GM12878 (cell line): ENCODE data around the gene INO80B. TPM values are rescaled to one million over a fixed set of nuclear protein-coding genes. Genes with fewer than 3 reads are reported as not detected.

Experiments
- ATAC-seq: fragments of 200-7000 bp; cut with Tn5 transposase; 3 replicates; pipeline ENCODE4 v1.9.1; 2020; ENCODE audit warnings: mild to moderate bottlenecking, moderate library complexity
- BruUV-seq: library from RNA; stranded (reverse); fragments of 400-500 nt; replicated peaks from 2 replicates; lab custom pipeline; 2021; lab: Mats Ljungman, UMichigan
- CTCF ChIA-PET: fragments of 300-600 bp; sonication (Branson Sonifier 250); formaldehyde crosslinking; extraction: SDS; loops from one replicate; lab custom pipeline; 2021; ENCODE audit warnings: inconsistent platforms; lab: Yijun Ruan, JAX
- POLR2A ChIA-PET: fragments of 350-600 bp; formaldehyde crosslinking; extraction: SDS; loops from one replicate; lab custom pipeline; 2021; ENCODE audit warnings: inconsistent platforms; lab: Charles Lee
- RAD21 ChIA-PET: fragments of 300-600 bp; sonication (Branson Sonifier 250); formaldehyde crosslinking; loops from one replicate; lab custom pipeline; 2023; ENCODE audit warnings: antibody characterized with exemption; ENCODE audit not compliant: unreplicated experiment; lab: Charles Lee
- SMC1A ChIA-PET: fragments of 300-600 bp; sonication (Branson Sonifier 250); formaldehyde crosslinking; loops from one replicate; lab custom pipeline; 2023; ENCODE audit not compliant: unreplicated experiment, uncharacterized antibody; lab: Charles Lee
- DNase-seq: peaks from one replicate; pipeline ENCODE4 v3.0.0-alpha.2; 2011; ENCODE audit warnings: low read depth, low spot score
- FAIRE-seq: peaks from 3 replicates; lab custom pipeline; 2011; peaks lifted over from hg19 to GRCh38; lab: Jason Lieb, UNC
- H2AFZ ChIP-seq: 2 replicates; pipeline ENCODE4 v1.6.0; 2011; ENCODE audit warnings: low read depth, low read length, control low read depth; ENCODE audit not compliant: control insufficient read depth
- H3K27ac ChIP-seq: 2 replicates; pipeline ENCODE4 v1.5.1; 2011; ENCODE audit warnings: control low read depth; ENCODE audit not compliant: control insufficient read depth, insufficient read depth
- H3K27me3 ChIP-seq, 2 experiments: replicated peaks in 1 of 2; 2 replicates each; pipeline versions ENCODE4 v1.6.0 to v1.6.1; 2011; ENCODE audit warnings: low read length in 1 of 2; ENCODE audit not compliant: control insufficient read depth in 2 of 2, insufficient read depth in 2 of 2
- H3K36me3 ChIP-seq, 2 experiments: 2 replicates each; pipeline ENCODE4 v1.5.1; 2011; ENCODE audit warnings: low read length in 1 of 2; ENCODE audit not compliant: control insufficient read depth in 2 of 2, insufficient read depth in 2 of 2
- H3K4me1 ChIP-seq: 2 replicates; pipeline ENCODE4 v1.6.1; 2011; ENCODE audit warnings: mild to moderate bottlenecking, low read length, moderate library complexity, mixed read lengths; ENCODE audit not compliant: control insufficient read depth, insufficient read depth
- H3K4me2 ChIP-seq: 2 replicates; pipeline ENCODE4 v1.6.0; 2011; ENCODE audit warnings: control low read depth; ENCODE audit not compliant: control insufficient read depth, insufficient read depth
- H3K4me3 ChIP-seq: fragments of 200-600 bp; sonication (generic); 2 replicates; pipeline ENCODE4 v1.5.1; 2016
- H3K79me2 ChIP-seq: 2 replicates; pipeline ENCODE4 v1.6.0; 2011; ENCODE audit warnings: low read length; ENCODE audit not compliant: control insufficient read depth, insufficient read depth
- H3K9ac ChIP-seq: 2 replicates; pipeline ENCODE4 v1.8.0; 2011; ENCODE audit warnings: low read length, control low read depth, mixed read lengths; ENCODE audit not compliant: control insufficient read depth, insufficient read depth
- H3K9me3 ChIP-seq: replicated peaks from 3 replicates; pipeline ENCODE4 v1.5.1; 2011; ENCODE audit warnings: mild to moderate bottlenecking, low read length; ENCODE audit not compliant: control insufficient read depth, insufficient read depth
- H4K20me1 ChIP-seq: 2 replicates; pipeline ENCODE4 v1.6.0; 2011; ENCODE audit not compliant: control insufficient read depth, insufficient read depth
- BACH1 ChIP-seq: fragments of 450-650 bp; IDR thresholded peaks from 2 replicates; pipeline ENCODE4 v1.6.1; 2017; ENCODE audit warnings: mild to moderate bottlenecking, borderline replicate concordance
- BMI1 ChIP-seq: fragments of 450-650 bp; IDR thresholded peaks from 2 replicates; pipeline ENCODE4 v1.6.1; 2016; ENCODE audit warnings: mild to moderate bottlenecking, moderate library complexity, borderline replicate concordance
- BRCA1 ChIP-seq: IDR thresholded peaks from 2 replicates; pipeline ENCODE4 v1.6.1; 2011; ENCODE audit warnings: low read depth, low read length, improper control_type of control experiment
- CEBPB ChIP-seq, 2 experiments: fragments of 150-350 bp in 1 of 2; IDR thresholded peaks; 2 replicates each; pipeline ENCODE4 v1.6.1; 2012 to 2014; ENCODE audit warnings: low read depth in 2 of 2, low read length in 2 of 2, borderline replicate concordance in 1 of 2, inconsistent platforms in 1 of 2
- EP300 ChIP-seq, 2 experiments: fragments of 150-350 bp in 1 of 2; IDR thresholded peaks; 2 replicates each; pipeline ENCODE4 v1.6.1; 2011 to 2012; ENCODE audit warnings: low read depth in 2 of 2, low read length in 2 of 2, borderline replicate concordance in 1 of 2, improper control_type of control experiment in 1 of 2, inconsistent platforms in 1 of 2; ENCODE audit not compliant: control insufficient read depth in 1 of 2
- ESRRA ChIP-seq: IDR thresholded peaks from 2 replicates; pipeline ENCODE4 v1.6.1; 2012; ENCODE audit warnings: mild to moderate bottlenecking, low read length, improper control_type of control experiment
- HDAC6 ChIP-seq: fragments of 200-600 bp; sonication (generic); IDR thresholded peaks from one replicate; pipeline ENCODE4 v1.8.0; 2017; ENCODE audit warnings: antibody characterized with exemption; ENCODE audit not compliant: unreplicated experiment
- IKZF2 ChIP-seq, 2 experiments: fragments of 450-650 bp; IDR thresholded peaks; 2 replicates each; pipeline ENCODE4 v1.6.1; 2017; ENCODE audit warnings: mild to moderate bottlenecking in 2 of 2, moderate library complexity in 2 of 2
- RB1 ChIP-seq: fragments of 450-650 bp; formaldehyde crosslinking; IDR thresholded peaks from 2 replicates; pipeline ENCODE4 v1.6.1; 2017; ENCODE audit warnings: mild to moderate bottlenecking, borderline replicate concordance
- RUNX3 ChIP-seq: IDR thresholded peaks from 2 replicates; pipeline ENCODE4 v1.6.1; 2012; ENCODE audit warnings: low read length, inconsistent platforms
- SRF ChIP-seq, 2 experiments: IDR thresholded peaks; 2 replicates each; pipeline ENCODE4 v1.6.1; 2011; ENCODE audit warnings: low read depth in 2 of 2, low read length in 2 of 2, mild to moderate bottlenecking in 1 of 2, moderate library complexity in 1 of 2
- SUZ12 ChIP-seq: fragments of 200-600 bp; sonication (generic); IDR thresholded peaks from one replicate; pipeline ENCODE4 v1.6.1; 2018; ENCODE audit warnings: antibody characterized with exemption, mild to moderate bottlenecking; ENCODE audit not compliant: unreplicated experiment
- ZBED1 ChIP-seq: IDR thresholded peaks from 2 replicates; pipeline ENCODE4 v1.6.1; 2016; ENCODE audit warnings: borderline replicate concordance
- WGBS: methylation state at CpG from one replicate; pipeline ENCODE4 v1.1.6; 2016; ENCODE audit warnings: low lambda C conversion rate; ENCODE audit not compliant: insufficient replicate concordance, insufficient coverage; ENCODE audit errors: missing lambda C conversion rate; 5-methylcytosine and 5-hydroxymethylcytosine counted together
- in situ Hi-C: fragments of 300-500 bp; cut with MboI; formaldehyde crosslinking; loops from 9 replicates; pipeline ENCODE4 v1.14.3; 2018; ENCODE audit warnings: mixed read lengths
- intact Hi-C: fragments of 100-400 bp; cut with micrococcal nuclease; formaldehyde crosslinking; loops from one replicate; pipeline ENCODE4 v1.14.2; 2022; ENCODE audit not compliant: unreplicated experiment
- polyA plus RNA-seq, 11 experiments: library from polyadenylated mRNA; depleted of rRNA in 4 of 11; unstranded in 6 of 11; stranded (reverse) in 5 of 11; fragments of >200 nt; fragmentation: Nextera tagmentation in 4 of 11; fragmentation: Illumina TruSeq in 1 of 11; extraction: Ambion mirVana in 4 of 11; extraction: Trizol in 1 of 11; gene quantifications; 1 replicate in 1 of 11; 2 replicates in 10 of 11; pipeline versions ENCODE4 v1.2.1 to v1.2.3, GENCODE V29; 2011 to 2016; ENCODE audit warnings: inconsistent platforms in 2 of 11, missing spikeins in 2 of 11, low read depth in 1 of 11
- total RNA-seq, 4 experiments: library from RNA; depleted of rRNA in 3 of 4; stranded (reverse); fragments of >200 nt in 3 of 4; fragmentation: Illumina TruSeq in 1 of 4; extraction: Trizol in 1 of 4; gene quantifications; 2 replicates each; pipeline versions ENCODE4 v1.2.1 to v1.2.3, GENCODE V29; 2013 to 2021
- TF ChIP-seq, protein P1 (sequence below): fragments of 150-350 bp; IDR thresholded peaks from 2 replicates; pipeline ENCODE4 v1.6.1; 2014; ENCODE audit warnings: mild to moderate bottlenecking, low read depth, low read length
- TF ChIP-seq, protein P2 (sequence below): fragments of 150-350 bp; IDR thresholded peaks from 2 replicates; pipeline ENCODE4 v1.6.1; 2016; ENCODE audit warnings: low read depth, low read length

INO80B gene
- total and polyA plus RNA-seq, 10 of the 15 experiments (the other 5 are each of a cell fraction or from before 2014, with no cell fraction given): 1.3 to 26.7 (median 11.1) TPM

DNA sequence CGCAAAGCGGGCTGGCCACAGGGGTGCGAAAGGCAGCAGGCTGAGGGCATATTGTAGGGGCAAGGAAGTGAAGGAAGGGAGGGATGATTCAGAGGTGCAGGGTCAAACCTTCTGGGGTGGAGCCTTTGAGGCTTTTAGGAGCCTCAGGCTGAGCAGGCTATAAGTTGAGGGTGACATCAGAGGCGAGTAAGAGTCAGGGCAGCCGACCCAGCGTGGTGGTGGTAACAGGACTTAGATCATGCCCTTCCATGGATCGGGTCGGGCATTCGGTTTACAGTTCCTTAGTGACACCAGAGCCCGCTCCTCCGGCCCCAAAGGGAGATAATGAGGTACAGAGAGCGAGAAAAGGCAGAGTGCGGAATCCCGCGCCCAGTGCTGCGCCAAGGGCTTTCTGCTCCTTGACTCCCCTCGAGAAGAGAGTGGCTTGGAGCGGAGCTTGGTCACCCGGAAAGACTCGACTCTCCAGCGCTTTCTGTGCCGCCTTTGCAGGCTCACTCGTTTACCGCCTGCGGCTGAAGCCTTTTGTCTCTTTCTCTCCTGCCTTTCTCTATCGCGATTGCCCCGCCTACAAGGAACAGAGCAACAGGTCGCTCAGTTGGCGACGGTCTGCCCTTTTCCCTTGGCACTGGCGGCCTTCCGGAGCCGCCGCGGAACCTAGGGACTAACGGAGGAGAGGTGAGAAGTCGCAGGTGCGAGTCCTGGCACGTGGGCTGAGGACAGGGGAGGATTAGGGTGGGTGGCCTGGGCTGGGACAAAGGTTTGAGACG is 43.8 kb downstream of the INO80B start:
- Histone ChIP-seq H2AFZ (no peak overlapping the region), H3K36me3 (no peaks in the 10 kb centered on the region; a peak in 2 of 4 replicates), H3K79me2 (no peaks in the 10 kb centered on the region), H3K4me2 (peak overlapping the region; percentile 46), H3K9ac (no peak overlapping the region), H3K27me3 (peaks cover 15 to 25% of the 10 kb centered on the region in 2 experiments; a peak in 3 of 4 replicates), H3K9me3 (no peaks in the 10 kb centered on the region), H3K4me1 (peaks cover 15% of the 10 kb centered on the region), H3K4me3 (peak overlapping the region; percentile 57; the same call in 1 of the 2 replicates), H3K27ac (no peak overlapping the region), H4K20me1 (no peaks in the 10 kb centered on the region)
- FAIRE-seq (no peak), DNase-seq (no peak), ATAC-seq (peak; percentile 3; the same call in 1 of the 3 replicates)
- intact Hi-C loops: no loop called here
- ChIA-PET RAD21 (no interaction called here), CTCF (interaction anchor here (0.6 to 13.9 kb wide), 3 partner anchors 15 to 88 kb away, joined by 3 to 231 read pairs (median 4); partner anchors contain the start of genes CCDC142 and TTC31), POLR2A (interaction anchor here (0.9 kb wide), 1 partner anchor 78 kb away, joined by 3 read pairs; no protein-coding TSS in a partner anchor), SMC1A (interaction anchor here (1.3 to 7.0 kb wide), 2 partner anchors 59 to 88 kb away, joined by 3 to 71 read pairs; no protein-coding TSS in a partner anchor)
- in situ Hi-C loops: no loop called here
- no TSS peak for BruUV-seq
- 28% methylated on average over 41 of the region's 41 CpGs for WGBS
- TF ChIP-seq SUZ12: peak; percentile 89
- TF ChIP-seq BRCA1: no peak
- no peak for TF ChIP-seq CEBPB (IDR thresholded peaks at IDR 0.05; ENCODE audit: borderline replicate concordance in 1 of 2, low read depth in 2 of 2, low read length in 2 of 2)
- no peak for TF ChIP-seq SRF (IDR thresholded peaks at IDR 0.05; ENCODE audit: low read depth in 2 of 2, low read length in 2 of 2)
- TF ChIP-seq, protein P1, sequence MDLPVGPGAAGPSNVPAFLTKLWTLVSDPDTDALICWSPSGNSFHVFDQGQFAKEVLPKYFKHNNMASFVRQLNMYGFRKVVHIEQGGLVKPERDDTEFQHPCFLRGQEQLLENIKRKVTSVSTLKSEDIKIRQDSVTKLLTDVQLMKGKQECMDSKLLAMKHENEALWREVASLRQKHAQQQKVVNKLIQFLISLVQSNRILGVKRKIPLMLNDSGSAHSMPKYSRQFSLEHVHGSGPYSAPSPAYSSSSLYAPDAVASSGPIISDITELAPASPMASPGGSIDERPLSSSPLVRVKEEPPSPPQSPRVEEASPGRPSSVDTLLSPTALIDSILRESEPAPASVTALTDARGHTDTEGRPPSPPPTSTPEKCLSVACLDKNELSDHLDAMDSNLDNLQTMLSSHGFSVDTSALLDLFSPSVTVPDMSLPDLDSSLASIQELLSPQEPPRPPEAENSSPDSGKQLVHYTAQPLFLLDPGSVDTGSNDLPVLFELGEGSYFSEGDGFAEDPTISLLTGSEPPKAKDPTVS: no peak
- TF ChIP-seq EP300 (IDR thresholded peaks at IDR 0.05; ENCODE audit: borderline replicate concordance in 1 of 2, control insufficient read depth in 1 of 2, low read depth in 2 of 2, low read length in 2 of 2): no peak
- TF ChIP-seq RUNX3: no peak
- no peak for TF ChIP-seq HDAC6
- TF ChIP-seq BACH1: no peak
- no peak for TF ChIP-seq BMI1
- no peak for TF ChIP-seq RB1
- peak; percentile 57; the same call in 1 of the 2 replicates for TF ChIP-seq ZBED1
- TF ChIP-seq ESRRA: no peak
- TF ChIP-seq, protein P2, sequence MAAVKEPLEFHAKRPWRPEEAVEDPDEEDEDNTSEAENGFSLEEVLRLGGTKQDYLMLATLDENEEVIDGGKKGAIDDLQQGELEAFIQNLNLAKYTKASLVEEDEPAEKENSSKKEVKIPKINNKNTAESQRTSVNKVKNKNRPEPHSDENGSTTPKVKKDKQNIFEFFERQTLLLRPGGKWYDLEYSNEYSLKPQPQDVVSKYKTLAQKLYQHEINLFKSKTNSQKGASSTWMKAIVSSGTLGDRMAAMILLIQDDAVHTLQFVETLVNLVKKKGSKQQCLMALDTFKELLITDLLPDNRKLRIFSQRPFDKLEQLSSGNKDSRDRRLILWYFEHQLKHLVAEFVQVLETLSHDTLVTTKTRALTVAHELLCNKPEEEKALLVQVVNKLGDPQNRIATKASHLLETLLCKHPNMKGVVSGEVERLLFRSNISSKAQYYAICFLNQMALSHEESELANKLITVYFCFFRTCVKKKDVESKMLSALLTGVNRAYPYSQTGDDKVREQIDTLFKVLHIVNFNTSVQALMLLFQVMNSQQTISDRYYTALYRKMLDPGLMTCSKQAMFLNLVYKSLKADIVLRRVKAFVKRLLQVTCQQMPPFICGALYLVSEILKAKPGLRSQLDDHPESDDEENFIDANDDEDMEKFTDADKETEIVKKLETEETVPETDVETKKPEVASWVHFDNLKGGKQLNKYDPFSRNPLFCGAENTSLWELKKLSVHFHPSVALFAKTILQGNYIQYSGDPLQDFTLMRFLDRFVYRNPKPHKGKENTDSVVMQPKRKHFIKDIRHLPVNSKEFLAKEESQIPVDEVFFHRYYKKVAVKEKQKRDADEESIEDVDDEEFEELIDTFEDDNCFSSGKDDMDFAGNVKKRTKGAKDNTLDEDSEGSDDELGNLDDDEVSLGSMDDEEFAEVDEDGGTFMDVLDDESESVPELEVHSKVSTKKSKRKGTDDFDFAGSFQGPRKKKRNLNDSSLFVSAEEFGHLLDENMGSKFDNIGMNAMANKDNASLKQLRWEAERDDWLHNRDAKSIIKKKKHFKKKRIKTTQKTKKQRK: no peak
- TF ChIP-seq IKZF2 (IDR thresholded peaks at IDR 0.05): no peak
